ENCODE data around the gene SSH2.

SSH2 gene

GRCh38 chr17:29591737-29592608 lies 338.1 kb downstream of the SSH2 start (continued):
- TF ChIP-seq ZNF140 (tag by site-specific recombination; IDR thresholded peaks at IDR 0.05) = no peak
- TF ChIP-seq ZNF248 (tag by site-specific recombination; IDR thresholded peaks at IDR 0.05) = no peak
- no peak for TF ChIP-seq ZNF558 (tag by site-specific recombination; IDR thresholded peaks at IDR 0.05)
- TF ChIP-seq ZBTB7A (tag by site-specific recombination; IDR thresholded peaks at IDR 0.05; ENCODE audit: low read depth) = peak; percentile 73; the same call in 1 of the 2 replicates
- no peak for TF ChIP-seq BCL6B (tag by site-specific recombination; IDR thresholded peaks at IDR 0.05)
- TF ChIP-seq SP2 (tag by site-specific recombination; IDR thresholded peaks at IDR 0.05) = peak; percentile 88
- TF ChIP-seq ZNF433 (tag by site-specific recombination; IDR thresholded peaks at IDR 0.05; ENCODE audit: low read depth) = no peak
- TF ChIP-seq ZNF302 (tag by site-specific recombination; IDR thresholded peaks at IDR 0.05; ENCODE audit: low read depth) = no peak
- TF ChIP-seq ZBTB20 (tag by site-specific recombination; IDR thresholded peaks at IDR 0.05) = peak; percentile 98
- TF ChIP-seq TCF7L2 (IDR thresholded peaks at IDR 0.05; ENCODE audit: borderline replicate concordance, low read depth, low read length) = no peak
- TF ChIP-seq ZNF324 (tag by site-specific recombination; IDR thresholded peaks at IDR 0.05) = no peak
- peak; percentile 96 for TF ChIP-seq ZFP69B (tag by site-specific recombination; IDR thresholded peaks at IDR 0.05)
- peak; percentile 77 for TF ChIP-seq FEZF1 (tag by site-specific recombination; IDR thresholded peaks at IDR 0.05)
- peak; percentile 76 for TF ChIP-seq ZNF335 (tag by site-specific recombination; conservative IDR thresholded peaks at IDR 0.05)
- no peak for TF ChIP-seq ELK4 (IDR thresholded peaks at IDR 0.05; ENCODE audit: borderline replicate concordance, low read depth, low read length)
- TF ChIP-seq YY2 (tag by site-specific recombination; IDR thresholded peaks at IDR 0.05) = no peak
- peak; percentile 88 for TF ChIP-seq KLF17 (tag by site-specific recombination; IDR thresholded peaks at IDR 0.05)
- no peak for TF ChIP-seq ZNF362 (tag by site-specific recombination; IDR thresholded peaks at IDR 0.05)
- peak; percentile 70; the same call in 1 of the 2 replicates for TF ChIP-seq ZNF394 (tag by site-specific recombination; IDR thresholded peaks at IDR 0.05; ENCODE audit: borderline replicate concordance)
- no peak for TF ChIP-seq ZNF664 (tag by site-specific recombination; IDR thresholded peaks at IDR 0.05)
- no peak for TF ChIP-seq ZFP41 (tag by site-specific recombination; IDR thresholded peaks at IDR 0.05; ENCODE audit: borderline replicate concordance)
- TF ChIP-seq ZSCAN30 (tag by site-specific recombination; IDR thresholded peaks at IDR 0.05) = peak; percentile 96
- TF ChIP-seq ZNF132 (tag by site-specific recombination; IDR thresholded peaks at IDR 0.05; ENCODE audit: borderline replicate concordance) = no peak
- TF ChIP-seq ZNF785 (tag by site-specific recombination; IDR thresholded peaks at IDR 0.05) = no peak
- no peak; the same call in 1 of the 2 replicates for TF ChIP-seq ZNF223 (tag by site-specific recombination; IDR thresholded peaks at IDR 0.05)
- TF ChIP-seq ZNF16 (tag by site-specific recombination; IDR thresholded peaks at IDR 0.05; ENCODE audit: low read depth) = no peak
- peak; percentile 94 for TF ChIP-seq PRDM10 (tag by site-specific recombination; IDR thresholded peaks at IDR 0.05)
- TF ChIP-seq ZNF660 (tag by site-specific recombination; IDR thresholded peaks at IDR 0.05) = peak; percentile 86
- peak; percentile 56; the same call in 1 of the 2 replicates for TF ChIP-seq ZNF610 (tag by site-specific recombination; IDR thresholded peaks at IDR 0.05; ENCODE audit: borderline replicate concordance)
- peak; percentile 82; the same call in 1 of the 2 replicates for TF ChIP-seq KLF1 (tag by site-specific recombination; IDR thresholded peaks at IDR 0.05)
- TF ChIP-seq ZFHX2 (tag by site-specific recombination; conservative IDR thresholded peaks at IDR 0.05) = peak; percentile 91
- no peak; the same call in 1 of the 2 replicates for TF ChIP-seq ZNF24 (tag by site-specific recombination; IDR thresholded peaks at IDR 0.05)
- no peak for TF ChIP-seq ZNF658 (tag by site-specific recombination; IDR thresholded peaks at IDR 0.05)

Measured in HEK293 (cell line).